GM18511 (cell line): ENCODE results near the gene KRT17.
"Not testable (repeated sequence)": the region's sequence is repeated elsewhere in the genome, so short reads cannot be mapped to it uniquely, and the experiment has no call there.

Experiments
- ATAC-seq: cut with Tn5 transposase; IDR thresholded peaks from one replicate; pipeline ENCODE4 v1.9.1; 2021; ENCODE audit warnings: mild to moderate bottlenecking, moderate library complexity; ENCODE audit not compliant: unreplicated experiment

The KRT17 gene

DNA sequence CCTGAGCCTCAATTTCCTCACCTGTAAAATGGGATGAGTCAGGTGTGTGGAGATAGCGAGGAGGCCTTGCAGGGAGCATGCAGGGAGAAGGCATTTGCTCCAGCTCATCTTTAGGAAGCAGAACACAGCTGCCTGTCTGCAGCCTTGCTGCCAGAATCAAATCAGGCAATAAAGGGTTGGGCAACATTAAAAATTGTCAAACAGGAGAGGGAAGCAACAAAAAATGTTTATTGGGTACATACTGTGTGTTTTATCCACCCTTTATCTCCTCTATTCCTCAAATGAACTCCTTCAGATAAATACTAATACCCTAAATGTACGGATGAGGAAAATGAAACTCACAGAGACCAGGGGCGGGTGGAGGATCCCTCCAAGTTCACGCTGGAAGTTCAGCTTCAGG, 24.1 kb downstream of the KRT17 start:
- no peak for ATAC-seq

- no peak for ATAC-seq
These were observed 24.7 kb downstream of the KRT17 start for GRCh38 chr17:41599680-41600079.

DNA sequence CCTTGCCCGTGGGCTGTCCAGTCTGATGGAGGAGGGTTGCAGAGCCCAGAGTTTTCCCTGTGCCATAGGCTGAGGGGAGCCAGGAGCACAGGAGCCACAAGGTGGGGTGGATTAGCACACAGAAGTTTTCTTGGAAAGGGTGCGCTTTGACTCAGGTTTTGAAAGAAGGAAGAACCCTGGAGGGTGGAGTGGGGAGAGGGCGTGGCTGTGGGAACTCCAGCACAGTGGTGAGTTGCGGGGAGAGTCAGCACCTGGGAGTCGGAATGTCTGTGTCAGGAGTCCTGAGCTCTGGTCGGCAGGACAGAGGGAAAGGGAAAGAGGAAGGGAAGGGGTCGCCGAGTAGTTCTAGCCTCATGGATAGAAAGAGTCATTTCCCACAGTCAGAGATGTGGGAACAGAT, 28.8 kb downstream of the KRT17 start:
- ATAC-seq: no peak

DNA sequence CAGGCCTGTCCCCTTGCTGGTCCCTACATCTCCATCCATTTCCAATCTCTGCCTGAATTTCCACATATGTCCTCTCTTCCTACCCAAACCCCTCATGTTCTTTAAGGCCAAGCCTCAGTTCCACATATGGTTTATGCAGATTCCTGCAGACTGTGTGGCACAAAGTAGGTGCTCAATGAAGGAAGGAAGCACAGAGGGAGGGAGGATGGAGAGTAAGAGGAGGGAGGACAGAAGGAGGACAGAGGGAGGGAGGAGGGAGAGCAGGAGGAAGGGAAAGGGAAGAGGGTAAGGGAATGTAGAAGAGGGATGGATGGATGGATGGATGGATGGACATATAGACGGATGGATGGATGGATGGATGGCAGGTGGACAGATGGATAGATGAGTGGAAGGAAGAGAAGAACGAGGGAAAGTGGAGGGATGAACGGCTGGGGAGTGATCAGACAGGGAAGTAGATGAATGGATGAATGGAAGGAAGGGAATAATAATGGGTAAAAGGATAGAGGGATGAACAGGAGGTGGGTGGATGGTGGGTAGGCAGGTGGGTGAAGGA, 29.9 kb downstream of the KRT17 start:
- ATAC-seq: no peak

DNA sequence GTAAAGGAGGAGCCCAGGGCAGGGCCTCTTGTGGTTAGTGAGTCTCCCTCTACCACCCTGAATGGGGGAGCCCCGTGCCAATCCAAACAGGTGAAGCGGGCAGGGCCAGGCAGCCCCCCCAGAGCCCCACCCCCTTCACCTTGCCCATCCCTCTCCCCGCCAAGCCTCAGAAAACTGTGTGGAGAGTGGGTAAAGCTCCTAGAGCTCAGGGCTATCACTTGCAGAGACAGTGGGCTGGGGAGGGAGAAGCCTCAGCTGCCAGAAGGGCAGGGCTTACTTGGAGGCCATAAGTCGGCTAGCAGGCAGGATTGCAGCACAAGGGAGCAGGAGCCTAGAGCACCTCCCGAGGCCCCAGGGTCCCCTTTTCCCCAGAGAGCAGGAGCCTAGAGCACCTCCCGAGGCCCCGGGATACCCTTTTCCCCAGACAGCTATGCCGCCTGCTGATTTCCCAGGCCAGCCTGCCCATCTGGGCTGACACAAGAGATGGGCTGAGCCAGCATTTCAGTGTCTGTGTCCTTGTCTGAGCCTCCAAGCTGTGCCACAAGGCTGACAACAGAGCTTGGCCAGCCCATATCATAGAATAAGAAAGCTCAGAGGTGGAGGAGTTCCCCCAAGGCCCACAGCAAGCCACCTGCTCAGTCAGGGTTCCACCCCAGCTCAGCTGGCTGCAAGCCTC, 30.9 kb downstream of the KRT17 start:
- ATAC-seq: no peak

GRCh38 chr17:41592601-41593305, 31.6 kb downstream of the KRT17 start:
- no peak for ATAC-seq

GRCh38 chr17:41589301-41589700, 35.1 kb downstream of the KRT17 start:
- no peak for ATAC-seq

DNA sequence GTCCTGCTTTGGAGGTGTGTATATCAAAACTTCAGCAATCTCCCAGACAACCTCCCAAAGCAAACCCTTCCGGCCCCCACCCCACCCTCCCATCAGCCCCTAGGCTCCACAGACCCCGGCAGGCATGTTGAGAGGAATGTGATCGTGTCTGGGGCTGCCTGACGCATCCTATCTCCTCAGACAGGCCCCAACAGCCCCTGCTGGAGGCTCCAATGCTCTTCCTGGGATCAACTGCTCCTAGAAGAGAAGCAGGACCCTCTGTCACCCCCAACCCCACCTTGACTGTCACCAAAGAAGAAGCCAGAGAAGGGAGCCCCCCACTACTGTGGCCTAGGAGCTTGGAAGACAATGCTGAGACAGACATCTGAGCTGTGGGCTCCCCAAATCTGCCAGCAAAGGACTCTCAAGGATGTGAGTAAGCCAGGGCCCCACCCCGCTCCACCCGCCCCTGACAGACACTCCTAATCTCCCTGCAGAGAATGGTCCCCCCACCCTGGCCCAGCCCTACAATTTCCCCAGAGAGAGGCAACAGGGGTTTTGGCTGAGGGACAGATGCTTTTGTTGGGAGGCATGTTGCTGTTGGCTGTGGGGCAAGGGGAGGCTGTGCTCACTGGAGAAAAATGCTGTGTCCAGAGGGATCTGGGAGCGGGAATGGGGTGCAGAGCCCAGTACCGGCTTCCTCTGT, 36.1 kb downstream of the KRT17 start:
- no peak for ATAC-seq

DNA sequence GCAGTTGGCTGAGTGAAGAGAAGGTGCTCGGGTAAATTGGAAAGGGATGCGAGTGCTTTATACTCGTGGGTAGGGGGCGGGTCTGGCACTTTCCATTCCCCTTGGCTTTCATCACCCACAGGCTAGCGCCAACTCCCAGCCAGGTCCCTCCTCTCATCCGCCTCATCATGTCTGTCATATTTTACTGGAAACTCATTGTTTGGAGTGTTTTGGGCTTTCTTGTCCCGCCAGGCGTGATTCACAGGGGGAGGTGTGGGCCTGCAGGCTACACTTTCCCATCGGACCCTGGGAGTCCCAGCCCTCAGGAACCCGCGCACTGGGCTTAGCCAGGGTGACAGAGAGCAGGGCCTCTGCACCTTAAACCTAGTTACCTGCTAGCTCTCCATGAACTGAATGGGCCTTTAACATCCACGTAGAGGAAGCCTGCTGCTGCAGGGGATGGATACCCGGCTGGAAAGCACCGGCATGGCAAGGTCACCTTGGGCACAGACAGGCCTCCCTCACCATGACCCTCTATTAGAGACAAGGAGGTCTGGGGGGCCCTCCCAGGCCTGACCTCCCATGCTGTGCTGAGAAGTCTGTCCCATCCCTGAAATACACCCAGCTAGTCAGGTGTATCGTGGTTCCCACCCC, 37.4 kb downstream of the KRT17 start, which contains the start of gene KRT14:
KRT14 (minus strand) TSS at position 33 of the 633 bp plus-strand sequence. CDS start 61 bp downstream, outside the sequence.
- ATAC-seq: no peak

DNA sequence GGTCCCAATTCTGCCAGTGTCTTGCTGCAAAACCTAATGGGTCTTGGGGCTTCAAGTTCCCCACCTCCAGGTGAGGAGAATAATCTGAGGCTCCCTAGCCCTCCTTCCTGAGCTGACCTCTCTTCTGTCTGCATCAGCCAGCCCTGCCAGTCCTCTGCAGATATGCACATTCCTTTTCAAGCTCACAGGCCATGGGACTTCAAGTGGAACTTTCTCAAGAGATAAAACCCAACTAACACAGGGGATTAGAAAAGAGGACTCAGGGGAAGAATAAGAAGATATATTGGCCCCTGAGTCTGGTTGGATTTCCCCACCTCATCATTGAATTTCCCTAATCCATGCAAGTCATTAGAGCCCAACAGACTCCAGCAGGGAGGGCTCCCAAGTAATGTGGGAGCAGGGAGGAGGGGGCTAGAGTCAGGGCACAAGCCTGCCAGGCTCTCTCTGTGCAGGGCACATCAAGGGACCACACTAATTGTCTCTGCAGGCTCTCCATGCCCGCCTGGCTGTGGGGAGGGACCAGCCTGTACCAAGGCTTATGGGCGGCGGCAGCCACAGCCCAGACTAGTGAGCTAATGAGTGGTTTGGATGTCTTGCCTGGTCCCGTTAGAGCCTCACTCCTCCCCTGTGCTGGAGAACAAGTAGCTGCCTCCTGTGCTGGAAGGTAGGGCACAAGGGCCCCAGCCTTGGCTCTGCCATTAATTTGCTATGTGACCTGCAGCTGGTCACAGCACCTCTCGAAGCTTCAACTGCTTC, 38.9 kb downstream of the KRT17 start:
- no peak for ATAC-seq

GRCh38 chr17:41584331-41584927, 39.9 kb downstream of the KRT17 start:
- ATAC-seq: not testable (repeated sequence)

DNA sequence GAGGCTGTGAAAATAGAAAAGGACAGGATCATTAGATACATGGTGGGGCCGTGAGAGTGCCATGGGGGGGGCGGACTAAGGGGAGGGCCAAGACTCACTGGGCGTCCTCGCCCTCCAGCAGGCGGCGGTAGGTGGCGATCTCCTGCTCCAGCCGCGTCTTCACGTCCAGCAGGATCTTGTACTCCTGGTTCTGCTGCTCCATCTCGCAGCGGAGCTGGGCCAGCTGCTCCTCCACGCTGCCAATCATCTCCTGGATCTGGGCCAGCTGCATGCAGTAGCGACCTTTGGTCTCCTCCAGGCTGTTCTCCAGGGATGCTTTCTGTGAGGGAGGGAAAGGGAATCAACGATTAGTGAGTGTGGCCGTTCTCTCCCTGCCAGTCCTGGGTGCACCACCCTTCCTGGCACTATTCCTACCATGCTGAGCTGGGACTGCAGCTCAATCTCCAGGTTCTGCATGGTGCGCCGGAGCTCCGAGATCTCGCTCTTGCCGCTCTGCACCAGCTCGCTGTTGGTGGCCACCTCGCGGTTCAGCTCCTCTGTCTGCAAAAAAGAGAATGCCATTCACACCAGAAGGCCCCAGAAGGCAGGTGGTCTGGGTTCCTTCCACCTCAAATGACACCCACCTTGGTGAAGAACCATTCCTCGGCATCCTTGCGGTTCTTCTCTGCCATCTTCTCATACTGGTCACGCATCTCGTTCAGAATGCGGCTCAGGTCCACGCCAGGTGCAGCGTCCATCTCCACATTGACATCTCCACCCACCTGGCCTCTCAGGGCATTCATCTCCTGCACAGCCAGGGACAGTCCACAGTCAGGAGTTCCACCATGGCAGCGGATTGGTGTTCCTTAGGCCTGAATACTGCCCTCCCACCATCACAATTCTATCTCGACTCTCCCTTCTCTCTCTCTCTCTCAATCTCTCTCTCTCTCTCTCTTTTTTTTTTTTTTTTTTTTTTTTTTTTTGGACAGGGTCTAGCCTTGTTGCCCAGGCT, 40.9 kb downstream of the KRT17 start:
- ATAC-seq: no peak

DNA sequence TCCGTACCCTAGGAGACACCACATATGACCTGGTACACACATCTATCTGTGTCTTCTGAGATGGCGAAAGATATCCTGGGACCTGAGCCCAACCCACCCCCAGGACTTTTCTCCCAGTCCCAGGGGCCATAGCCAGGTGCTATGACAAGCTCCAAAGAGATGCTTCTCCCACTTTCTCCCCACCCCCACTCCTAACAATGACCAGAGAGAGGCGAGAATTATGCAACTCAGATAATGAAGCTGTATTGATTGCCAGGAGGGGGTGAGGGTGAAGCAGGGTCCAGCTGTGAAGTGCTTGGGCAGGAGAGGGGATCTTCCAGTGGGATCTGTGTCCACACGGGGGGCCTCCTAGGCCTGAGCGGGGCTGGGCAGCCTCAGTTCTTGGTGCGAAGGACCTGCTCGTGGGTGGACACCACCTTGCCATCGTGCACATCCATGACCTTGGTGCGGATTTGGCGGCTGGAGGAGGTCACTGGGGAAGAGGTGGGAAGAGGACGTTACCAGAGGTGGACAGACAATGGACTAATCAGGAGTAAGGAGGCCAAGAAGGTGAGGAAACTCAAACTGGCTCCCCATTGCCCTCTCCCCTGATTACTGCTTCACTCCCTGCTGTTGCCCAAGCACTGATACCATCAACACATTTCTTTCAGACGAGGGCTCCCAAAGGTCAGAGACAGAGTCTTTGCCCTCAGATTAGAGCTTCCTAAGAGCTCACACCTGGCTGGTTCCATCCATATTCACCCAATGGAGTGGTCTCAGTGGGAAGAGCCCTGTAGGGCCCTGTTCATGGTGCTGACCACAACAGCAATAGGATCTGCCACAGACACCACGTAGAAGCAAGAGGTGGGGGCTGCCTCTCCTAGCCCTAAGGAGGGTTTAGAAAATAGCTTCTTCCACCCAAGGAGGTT, 42.1 kb downstream of the KRT17 start:
- not testable (repeated sequence) for ATAC-seq

- no peak for ATAC-seq
These were observed 42.9 kb downstream of the KRT17 start for GRCh38 chr17:41581366-41582060.

DNA sequence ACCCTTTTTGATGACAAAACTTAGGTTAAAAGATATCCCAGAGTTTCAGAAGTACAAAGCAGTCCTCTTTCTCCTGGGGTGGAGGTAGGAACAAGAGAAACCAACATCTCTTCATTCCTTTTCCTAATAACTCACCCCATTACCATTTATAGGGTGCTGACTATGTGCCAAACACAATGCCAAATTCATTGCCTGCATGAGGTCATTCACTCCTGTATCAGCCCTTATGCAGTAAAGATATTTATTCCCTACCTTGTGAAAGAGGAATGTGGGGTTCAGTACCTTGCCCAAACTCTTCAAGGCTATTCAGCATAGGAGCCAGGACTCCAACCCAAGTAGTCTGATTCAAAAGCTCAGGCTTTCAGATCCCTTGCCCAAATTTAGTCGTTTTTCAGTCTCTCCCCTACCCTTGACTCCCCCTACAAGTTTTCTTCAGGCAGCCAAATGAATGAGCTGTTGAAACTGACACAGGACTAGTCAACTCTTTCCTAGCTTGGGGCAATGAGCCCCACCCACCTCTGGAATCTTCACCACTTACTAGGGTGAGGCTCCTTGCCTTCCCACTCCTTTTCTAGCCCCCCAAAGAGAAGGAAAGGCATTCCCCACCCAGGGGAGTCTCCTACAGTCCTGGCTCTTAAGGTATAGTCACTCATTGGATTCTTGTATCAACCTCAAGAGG, 43.5 kb downstream of the KRT17 start:
- no peak for ATAC-seq

DNA sequence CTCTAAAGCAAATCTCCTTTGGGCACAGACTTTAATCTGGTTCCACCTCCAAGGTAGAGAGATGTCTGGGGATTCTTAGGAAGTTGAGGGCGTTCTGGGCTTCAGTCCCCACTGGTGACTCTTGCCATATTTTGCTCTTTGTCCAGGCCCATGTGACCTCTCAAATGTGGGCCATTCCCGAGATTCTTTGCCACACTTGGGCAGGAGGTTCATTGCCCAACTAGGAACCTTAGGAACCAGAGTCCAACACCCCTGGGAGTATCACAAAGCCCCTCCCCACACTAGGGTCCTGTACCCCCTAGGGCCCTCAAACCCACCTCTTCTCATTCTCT, 44.2 kb downstream of the KRT17 start:
- no peak for ATAC-seq
